Nephron progenitor cell (in vitro differentiated cells): ENCODE data around the gene CASP5.

Experiments used
- DNase-seq: peaks from one replicate; pipeline ENCODE4 v3.0.0; 2021
- H3K27ac Mint-ChIP-seq: 2 replicates; pipeline ENCODE4 v1.8.0; 2021; ENCODE audit warnings: mild to moderate bottlenecking, moderate library complexity, mixed read lengths
- H3K27me3 Mint-ChIP-seq: 2 replicates; pipeline ENCODE4 v1.8.0; 2021; ENCODE audit warnings: mild to moderate bottlenecking, low read depth, mixed read lengths; ENCODE audit not compliant: poor library complexity
- H3K36me3 Mint-ChIP-seq: 2 replicates; pipeline ENCODE4 v1.8.0; 2021; ENCODE audit warnings: low read depth, mixed read lengths
- H3K4me1 Mint-ChIP-seq: 2 replicates; pipeline ENCODE4 v1.8.0; 2021; ENCODE audit warnings: mixed read lengths
- H3K4me3 Mint-ChIP-seq: 2 replicates; pipeline ENCODE4 v1.8.0; 2021; ENCODE audit warnings: mild to moderate bottlenecking, moderate library complexity, mixed read lengths
- H3K9me3 Mint-ChIP-seq: 2 replicates; pipeline ENCODE4 v1.8.0; 2021; ENCODE audit warnings: mild to moderate bottlenecking, moderate library complexity, mixed read lengths
- CTCF ChIP-seq: fragments of 200-600 bp; sonication (generic); IDR thresholded peaks from 2 replicates; pipeline ENCODE4 v1.5.0; 2021; ENCODE audit warnings: antibody characterized with exemption

CASP5 gene

DNA sequence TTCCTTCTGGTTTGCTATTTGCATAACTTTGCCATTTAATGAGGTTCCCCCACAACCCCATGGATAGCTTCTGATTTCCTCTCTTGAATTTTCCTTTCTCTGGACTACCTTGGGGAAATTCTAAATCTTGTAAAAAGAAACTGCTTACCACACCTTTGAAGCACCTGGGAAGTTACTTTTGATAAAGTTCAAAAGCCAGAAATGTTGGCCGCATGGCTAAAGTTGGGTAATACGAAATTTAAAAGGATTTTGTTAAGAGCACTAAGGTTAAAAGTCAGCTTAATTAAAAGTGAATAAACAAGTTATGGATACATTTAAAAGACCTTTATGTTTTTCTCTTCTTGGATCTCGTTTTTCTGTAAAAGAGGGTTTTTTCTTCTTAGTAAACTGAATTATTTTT lies 60.1 kb downstream of the CASP5 start:
- Mint-ChIP-seq H3K9me3 (peaks cover 23% of the 10 kb centered on the region), H3K27ac (no peak overlapping the region), H3K4me1 (peaks cover 4% of the 10 kb centered on the region), H3K27me3 (no peaks in the 10 kb centered on the region), H3K36me3 (no peaks in the 10 kb centered on the region), H3K4me3 (no peak overlapping the region)
- no peak for DNase-seq
- no peak for TF ChIP-seq CTCF

- no peaks in the 10 kb centered on the region for H3K4me1 Mint-ChIP-seq
- DNase-seq = no peak
- H3K4me3 Mint-ChIP-seq = no peak overlapping the region
- no peaks in the 10 kb centered on the region for H3K27me3 Mint-ChIP-seq
- H3K9me3 Mint-ChIP-seq = no peaks in the 10 kb centered on the region
- no peak for TF ChIP-seq CTCF
- H3K27ac Mint-ChIP-seq = no peak overlapping the region
- H3K36me3 Mint-ChIP-seq = no peaks in the 10 kb centered on the region
Measured at GRCh38 chr11:104957280-104957679, 65.7 kb downstream of the CASP5 start.

DNA sequence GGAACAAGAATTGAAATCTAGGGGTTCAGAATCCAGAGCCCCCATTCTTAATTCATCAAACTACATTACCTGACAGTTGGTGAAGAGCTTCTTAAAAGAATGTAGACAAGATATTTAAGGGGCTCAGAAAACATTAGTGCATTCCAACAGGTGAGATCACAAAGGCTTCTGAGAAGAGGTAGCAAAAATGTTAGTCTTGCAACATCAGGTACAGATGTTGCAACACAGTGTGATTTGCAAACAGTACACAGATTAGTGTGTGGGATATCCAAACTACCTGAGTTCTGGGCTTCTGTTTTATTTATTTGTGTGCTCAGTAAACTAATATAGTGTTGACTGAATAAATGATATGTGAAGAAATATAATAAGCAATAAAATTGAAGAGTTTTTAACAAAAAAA lies 66.4 kb downstream of the CASP5 start:
- no peak for DNase-seq
- no peak overlapping the region for H3K4me3 Mint-ChIP-seq

DNA sequence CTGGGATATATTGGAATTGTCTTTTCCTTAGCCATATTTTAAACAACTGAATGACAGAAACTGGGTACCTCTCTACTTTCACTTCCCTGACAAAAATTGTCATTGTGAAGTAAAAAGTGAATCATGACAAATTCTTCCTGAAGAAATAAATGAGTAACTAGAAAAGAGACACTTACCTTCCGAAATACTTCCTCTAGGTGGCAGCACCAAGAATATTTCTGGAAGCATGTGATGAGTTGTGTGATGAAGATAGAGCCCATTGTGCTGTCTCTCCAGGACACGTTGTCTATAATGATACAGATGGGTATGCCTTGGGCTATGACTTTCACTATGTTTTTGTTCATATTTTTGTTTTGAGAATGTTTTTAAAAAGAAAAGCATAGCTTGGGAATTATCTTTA lies 76.1 kb downstream of the CASP5 start:
- Mint-ChIP-seq H3K4me1 (no peaks in the 10 kb centered on the region), H3K36me3 (no peaks in the 10 kb centered on the region), H3K9me3 (no peaks in the 10 kb centered on the region), H3K4me3 (no peak overlapping the region), H3K27ac (no peak overlapping the region), H3K27me3 (peaks cover 7% of the 10 kb centered on the region)
- TF ChIP-seq CTCF = peak; percentile 20
- no peak for DNase-seq

More for the DNA sequence above, 66.4 kb downstream of the CASP5 start:
- no peak overlapping the region for H3K27ac Mint-ChIP-seq
- no peaks in the 10 kb centered on the region for H3K36me3 Mint-ChIP-seq
- H3K4me1 Mint-ChIP-seq = no peaks in the 10 kb centered on the region
- no peaks in the 10 kb centered on the region for H3K27me3 Mint-ChIP-seq
- TF ChIP-seq CTCF = no peak
- no peaks in the 10 kb centered on the region for H3K9me3 Mint-ChIP-seq
